Germinal center (tissue), 1 donor: ENCODE measurements around the gene TRUB1.

Experiments used
- DNase-seq: peaks from one replicate; pipeline ENCODE4 v3.0.0; 2012; ENCODE audit warnings: mixed read lengths, low spot score

Gene TRUB1

DNA sequence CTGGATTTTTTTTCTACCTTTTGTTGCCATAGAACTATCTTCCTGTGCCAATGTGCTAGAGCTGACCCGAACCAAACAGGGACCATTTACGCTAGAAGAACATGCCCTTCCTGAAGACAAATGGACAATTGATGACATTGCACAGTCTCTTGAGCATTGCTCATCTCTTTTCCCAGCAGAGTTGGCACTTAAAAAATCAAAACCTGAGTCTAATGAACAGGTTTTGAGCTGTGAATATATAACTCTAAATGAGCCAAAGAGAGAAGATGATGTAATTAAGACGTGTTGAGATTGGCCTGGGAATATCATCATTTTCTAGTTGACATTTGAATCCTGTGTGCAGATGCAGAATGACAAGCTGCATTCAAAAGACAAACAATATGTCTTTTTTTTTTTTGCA is 37.1 kb downstream of the TRUB1 start:
- DNase-seq, result no peak

GRCh38 chr10:114982989-114983388 is 45.0 kb downstream of the TRUB1 start:
- DNase-seq, result no peak

GRCh38 chr10:114987995-114988394 is 50.0 kb downstream of the TRUB1 start:
- DNase-seq, result no peak

- no peak for DNase-seq
Observed at GRCh38 chr10:114990586-114990985, 52.6 kb downstream of the TRUB1 start.

DNA sequence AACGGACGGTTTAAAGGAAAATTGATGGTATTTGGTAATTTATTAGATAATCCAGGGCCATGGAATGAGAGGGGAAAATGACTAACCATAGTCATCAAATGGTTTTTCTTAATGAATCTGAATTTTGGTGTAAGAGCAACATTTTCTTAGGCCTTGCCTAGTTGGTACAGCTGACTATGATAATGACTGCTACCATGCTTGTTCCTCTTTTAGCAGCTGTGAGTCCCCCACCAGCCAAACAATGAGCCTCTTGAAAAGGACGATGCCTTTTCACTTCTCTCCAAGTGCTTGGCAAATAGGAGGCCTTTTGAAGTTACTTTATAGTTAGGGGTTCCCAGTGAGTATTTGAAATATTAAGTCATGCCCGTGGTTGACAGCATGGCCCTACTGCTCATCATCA is 53.0 kb downstream of the TRUB1 start:
- no peak for DNase-seq

- no peak for DNase-seq
Observed at GRCh38 chr10:114992189-114992775, 54.3 kb downstream of the TRUB1 start.

GRCh38 chr10:114995468-114996247 is 57.7 kb downstream of the TRUB1 start:
- no peak for DNase-seq

GRCh38 chr10:114996542-114996941 is 58.5 kb downstream of the TRUB1 start:
- no peak for DNase-seq

DNA sequence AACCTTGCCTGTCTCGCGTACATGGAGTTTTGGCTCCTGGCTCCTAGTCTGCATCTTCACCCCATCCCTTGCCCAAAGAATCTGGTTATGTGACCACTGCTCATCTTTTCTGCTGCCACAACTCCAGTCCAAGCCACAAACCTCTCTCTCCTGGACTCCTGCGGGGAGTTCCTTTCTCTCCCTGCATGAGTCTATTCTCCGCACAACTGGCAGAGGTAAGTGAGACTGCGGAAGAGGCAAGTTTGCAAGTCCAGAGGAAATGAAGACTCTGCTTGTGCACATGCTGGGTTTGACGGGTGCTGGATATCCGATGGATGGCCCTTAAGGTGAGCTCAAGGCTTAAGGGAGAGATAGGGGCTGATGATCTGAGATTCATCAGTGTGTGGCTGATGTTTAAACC is 61.0 kb downstream of the TRUB1 start:
- no peak for DNase-seq

GRCh38 chr10:115001506-115002381 is 63.7 kb downstream of the TRUB1 start:
- peak; percentile 5 for DNase-seq

GRCh38 chr10:115003396-115003795 is 65.4 kb downstream of the TRUB1 start:
- no peak for DNase-seq

DNA sequence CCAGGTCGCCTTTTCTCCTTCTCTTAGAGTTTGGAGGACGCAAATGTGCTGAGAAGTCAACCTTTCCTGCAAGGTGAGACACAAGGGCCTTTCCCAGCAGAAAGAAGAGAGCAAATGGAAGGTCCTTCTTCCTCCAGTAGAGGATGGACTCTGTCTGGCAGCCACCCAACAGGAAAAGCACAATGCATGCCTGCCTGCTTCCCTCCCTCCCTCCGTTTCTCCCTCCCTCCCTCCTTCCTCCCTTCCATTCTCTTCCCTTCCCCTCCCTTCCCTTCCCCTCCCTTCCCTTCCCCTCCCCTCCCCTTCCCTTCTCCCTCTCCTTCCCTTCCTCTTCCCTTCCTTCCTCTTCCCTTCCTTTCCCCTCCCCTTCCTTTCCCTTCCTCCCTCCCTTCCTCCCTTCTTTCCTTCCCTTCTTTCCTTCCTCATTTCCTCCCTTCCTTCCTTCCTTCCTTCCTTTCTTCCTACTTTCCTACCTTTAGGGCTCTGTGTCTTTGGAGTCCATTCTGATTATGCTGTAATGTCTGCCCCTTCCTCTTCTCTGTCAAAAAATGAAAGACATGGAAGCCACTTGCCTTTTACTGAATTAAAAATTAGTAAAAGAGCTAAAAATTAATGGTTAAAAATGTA is 66.4 kb downstream of the TRUB1 start:
- no peak for DNase-seq

DNA sequence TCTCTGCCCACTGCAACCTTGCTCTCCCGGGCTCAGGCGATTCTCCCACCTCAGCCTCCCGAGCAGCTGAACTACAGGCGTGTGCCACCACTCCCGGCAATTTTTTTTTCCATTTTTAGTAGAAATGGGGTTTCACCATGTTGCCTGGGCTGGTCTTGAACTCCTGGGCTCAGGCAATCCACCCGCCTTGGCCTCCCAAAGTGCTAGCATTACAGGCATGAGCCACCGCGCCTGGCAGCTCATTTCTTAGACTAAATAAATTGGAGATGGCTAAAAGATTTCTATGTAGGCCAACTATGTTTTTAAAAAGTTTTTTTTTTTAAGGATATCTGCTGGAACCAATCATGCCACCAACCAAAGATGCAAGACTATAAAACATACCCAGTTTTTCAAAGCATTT is 67.8 kb downstream of the TRUB1 start:
- DNase-seq, result no peak

DNA sequence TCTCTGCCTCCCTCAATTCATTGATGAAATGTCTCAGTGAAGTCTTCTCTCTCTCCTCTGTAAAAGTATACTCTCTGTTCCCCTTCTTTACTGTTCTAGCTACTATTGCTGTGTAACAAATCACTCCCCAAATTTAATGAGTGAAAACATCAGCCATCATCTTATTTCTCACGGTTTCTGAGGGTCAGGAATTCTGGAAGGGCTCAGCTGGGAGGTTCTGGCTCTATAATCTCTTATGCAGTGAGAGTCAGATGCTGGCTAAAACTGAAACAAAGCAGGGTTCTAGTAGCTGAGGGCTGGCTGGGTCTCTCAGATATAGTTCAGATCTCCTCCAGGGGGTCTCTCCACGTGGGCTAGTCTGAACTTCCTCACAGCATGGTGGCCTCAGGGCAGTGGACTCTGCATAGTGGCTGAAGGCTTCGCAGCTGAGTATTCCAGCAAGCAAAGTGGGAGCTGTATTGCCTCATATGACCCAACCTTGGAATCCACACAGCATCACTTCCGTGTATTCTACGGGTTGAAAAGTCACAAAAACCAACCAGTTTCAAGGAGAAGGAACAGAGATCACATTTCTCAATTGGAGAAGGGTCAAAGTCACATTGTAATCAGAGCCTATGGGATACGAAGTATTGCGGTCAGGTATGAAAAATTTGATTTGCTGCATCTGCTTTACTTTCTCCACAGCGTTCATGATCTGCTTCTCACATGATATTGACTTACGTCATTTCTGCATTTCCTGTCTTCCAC is 80.4 kb downstream of the TRUB1 start:
- DNase-seq, result no peak

DNA sequence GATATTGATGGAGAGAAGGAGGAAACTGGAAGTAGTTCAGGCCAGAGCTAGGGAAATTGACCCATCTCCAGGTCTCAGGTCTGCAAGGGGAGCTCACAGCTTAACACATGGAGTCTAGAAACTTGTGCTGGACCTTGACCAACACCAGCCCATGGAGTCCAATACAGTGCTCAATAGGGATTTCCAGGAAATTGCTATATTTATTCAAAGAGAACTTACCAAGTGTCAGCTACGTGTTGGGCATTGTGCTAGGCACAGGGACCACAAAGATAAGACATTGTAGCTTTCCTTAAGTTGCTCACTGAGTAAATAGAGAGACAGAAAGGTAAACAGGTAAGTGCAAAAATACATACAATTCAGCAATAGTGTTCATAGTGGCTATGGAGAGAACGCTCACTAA is 82.5 kb downstream of the TRUB1 start:
- no peak for DNase-seq

- DNase-seq, result no peak
Observed at GRCh38 chr10:115022733-115023132, 84.7 kb downstream of the TRUB1 start.

- DNase-seq, result no peak
Observed at GRCh38 chr10:115023715-115024114, 85.7 kb downstream of the TRUB1 start.

- DNase-seq, result no peak
Observed at GRCh38 chr10:115024371-115024770, 86.4 kb downstream of the TRUB1 start.

DNA sequence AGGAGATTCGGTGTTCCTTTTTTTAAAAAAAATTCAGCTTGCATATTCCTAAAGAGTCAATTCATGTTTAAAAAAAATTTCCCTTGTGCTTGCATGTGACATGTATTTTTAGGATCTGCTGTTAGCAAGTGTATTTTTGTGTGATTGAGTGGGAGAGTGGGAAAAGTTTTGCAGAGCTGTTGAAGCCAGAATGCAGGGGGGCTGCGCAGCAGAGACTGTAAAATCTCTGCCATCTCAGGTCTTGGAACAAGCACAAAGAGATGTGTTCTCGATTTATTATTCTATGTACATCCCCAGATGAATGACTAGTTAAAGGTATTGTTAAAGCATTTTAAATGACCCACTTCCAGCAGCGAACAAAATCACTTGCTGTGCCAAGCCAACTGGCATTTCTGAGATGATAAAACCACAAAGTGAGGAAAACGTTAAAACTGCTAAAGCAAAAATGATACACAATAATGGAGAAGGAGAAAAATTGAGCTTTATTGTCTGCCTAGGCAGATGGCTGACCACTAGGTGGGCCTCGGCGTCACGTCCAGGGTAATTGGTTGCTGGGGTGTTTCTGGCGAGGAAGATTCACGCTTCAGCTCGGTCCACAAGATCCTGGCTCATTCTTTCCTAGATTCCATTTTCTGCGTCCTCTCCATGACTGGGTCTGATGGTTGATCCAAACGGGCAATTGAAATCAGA is 88.2 kb downstream of the TRUB1 start:
- no peak for DNase-seq

DNA sequence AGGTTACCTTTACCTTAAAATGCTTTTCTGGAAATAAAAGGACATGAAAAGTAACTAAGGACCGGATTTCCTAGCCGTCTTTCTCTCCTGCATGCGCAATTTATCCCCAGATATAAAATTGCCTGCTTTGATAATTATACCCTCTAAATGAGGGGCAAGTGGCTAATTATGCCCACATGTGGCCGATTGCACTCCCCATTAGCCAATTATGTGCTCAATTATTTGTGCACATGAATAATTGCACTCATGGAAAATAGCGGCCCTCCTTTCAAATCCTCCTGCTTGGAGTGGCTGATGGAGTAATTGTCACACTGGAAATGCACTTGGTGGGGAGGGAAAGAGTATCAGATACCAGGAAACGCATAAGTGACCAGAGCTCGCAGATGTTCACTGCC is 88.7 kb downstream of the TRUB1 start:
- no peak for DNase-seq
